Measurements from ENCODE around the gene RAB32.
"Not testable (repeated sequence)": the region's sequence is repeated elsewhere in the genome, so short reads cannot be mapped to it uniquely, and the experiment has no call there.

RAB32 gene

DNA sequence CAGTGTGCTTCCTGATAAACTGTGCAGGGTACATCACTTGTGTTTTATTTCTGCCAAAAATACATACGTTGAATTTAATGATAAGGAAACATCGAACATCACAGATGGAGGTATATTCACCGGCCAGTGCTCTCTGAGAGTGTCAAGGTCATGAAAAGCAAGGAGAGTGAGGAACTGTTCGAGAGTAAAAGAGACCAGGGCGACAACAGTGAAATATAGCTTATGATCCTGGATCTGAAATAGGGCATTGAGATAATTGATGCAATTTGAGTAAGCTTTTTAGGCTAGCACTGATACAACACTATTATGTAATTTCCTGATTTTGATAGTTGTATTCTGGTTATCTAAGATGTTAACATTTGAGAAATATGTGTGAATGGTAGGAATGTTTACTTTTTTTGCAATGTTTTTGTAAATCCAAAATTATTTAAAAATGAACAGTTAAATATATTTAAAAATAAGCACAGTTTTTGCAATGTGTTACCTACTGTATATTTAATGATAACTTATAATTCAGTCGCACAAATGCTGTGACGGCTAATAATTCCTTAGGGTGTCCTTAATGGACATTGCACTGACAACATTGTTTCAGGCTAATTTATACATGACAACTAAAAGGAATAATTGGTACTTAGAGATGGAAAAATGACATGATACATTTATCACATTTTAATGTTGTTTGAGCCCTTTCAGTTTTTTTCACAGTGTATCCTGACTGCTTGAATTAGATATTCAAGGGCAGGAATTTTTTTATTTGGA, 9.9 kb downstream of the RAB32 start:
- no peaks in the 10 kb centered on the region for H3K27me3 ChIP-seq (replicated peaks; ENCODE audit: control insufficient read depth, insufficient read depth, low read length)
- no peaks in the 10 kb centered on the region for H3K36me3 ChIP-seq (ENCODE audit: control insufficient read depth, insufficient read depth, low read length)
- H3K4me3 ChIP-seq (replicated peaks; ENCODE audit: low read depth, low read length), result no peak overlapping the region
- no peak for DNase-seq (ENCODE audit: extremely low read depth, insufficient read length)
- TF ChIP-seq, protein P1, sequence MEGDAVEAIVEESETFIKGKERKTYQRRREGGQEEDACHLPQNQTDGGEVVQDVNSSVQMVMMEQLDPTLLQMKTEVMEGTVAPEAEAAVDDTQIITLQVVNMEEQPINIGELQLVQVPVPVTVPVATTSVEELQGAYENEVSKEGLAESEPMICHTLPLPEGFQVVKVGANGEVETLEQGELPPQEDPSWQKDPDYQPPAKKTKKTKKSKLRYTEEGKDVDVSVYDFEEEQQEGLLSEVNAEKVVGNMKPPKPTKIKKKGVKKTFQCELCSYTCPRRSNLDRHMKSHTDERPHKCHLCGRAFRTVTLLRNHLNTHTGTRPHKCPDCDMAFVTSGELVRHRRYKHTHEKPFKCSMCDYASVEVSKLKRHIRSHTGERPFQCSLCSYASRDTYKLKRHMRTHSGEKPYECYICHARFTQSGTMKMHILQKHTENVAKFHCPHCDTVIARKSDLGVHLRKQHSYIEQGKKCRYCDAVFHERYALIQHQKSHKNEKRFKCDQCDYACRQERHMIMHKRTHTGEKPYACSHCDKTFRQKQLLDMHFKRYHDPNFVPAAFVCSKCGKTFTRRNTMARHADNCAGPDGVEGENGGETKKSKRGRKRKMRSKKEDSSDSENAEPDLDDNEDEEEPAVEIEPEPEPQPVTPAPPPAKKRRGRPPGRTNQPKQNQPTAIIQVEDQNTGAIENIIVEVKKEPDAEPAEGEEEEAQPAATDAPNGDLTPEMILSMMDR (IDR thresholded peaks at IDR 0.05; ENCODE audit: insufficient read depth, low read length, poor library complexity, severe bottlenecking), result no peak

DNA sequence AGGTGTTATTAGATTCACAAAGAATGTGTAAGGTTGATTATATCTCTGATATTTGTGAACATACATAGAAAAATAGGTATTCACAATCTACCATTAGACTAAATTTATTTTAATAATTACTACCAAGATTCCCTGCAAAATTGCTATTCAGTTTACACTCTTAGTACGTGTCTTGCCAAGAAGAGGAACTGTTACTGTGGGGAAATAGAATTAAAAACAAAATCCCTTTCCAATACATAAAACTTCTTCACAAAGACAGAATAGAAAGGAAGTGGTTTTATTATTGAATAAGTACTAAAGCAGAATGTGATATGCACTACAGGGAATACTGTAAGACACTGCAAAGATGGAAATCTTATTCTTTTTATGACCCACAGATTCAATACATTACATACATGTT, 17.0 kb downstream of the RAB32 start:
- DNase-seq (ENCODE audit: extremely low read depth, insufficient read length), result no peak
- Histone ChIP-seq H3K27me3 (replicated peaks; ENCODE audit: control insufficient read depth, insufficient read depth, low read length) (no peaks in the 10 kb centered on the region), H3K4me3 (replicated peaks; ENCODE audit: low read depth, low read length) (no peak overlapping the region), H3K36me3 (ENCODE audit: control insufficient read depth, insufficient read depth, low read length) (no peaks in the 10 kb centered on the region)
- TF ChIP-seq, protein P1 (IDR thresholded peaks at IDR 0.05; ENCODE audit: insufficient read depth, low read length, poor library complexity, severe bottlenecking), result no peak

DNA sequence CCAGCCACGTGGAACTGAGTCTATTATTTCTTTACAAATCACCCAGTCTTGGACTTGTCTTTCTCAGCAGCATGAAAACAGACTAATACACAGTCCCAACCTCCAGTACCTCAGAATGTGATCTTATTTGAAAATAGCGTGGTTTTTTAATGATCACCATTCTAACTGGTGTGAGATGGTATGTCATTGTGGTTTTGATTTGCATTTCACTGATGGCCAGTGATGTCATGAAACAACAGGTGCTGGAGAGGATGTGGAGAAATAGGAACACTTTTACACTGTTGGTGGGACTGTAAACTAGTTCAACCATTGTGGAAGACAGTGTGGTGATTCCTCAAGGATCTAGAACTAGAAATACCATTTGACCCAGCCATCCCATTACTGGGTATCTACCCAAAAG, 23.0 kb downstream of the RAB32 start:
- not testable (repeated sequence) for DNase-seq (ENCODE audit: extremely low read depth, insufficient read length); H3K36me3 ChIP-seq (ENCODE audit: control insufficient read depth, insufficient read depth, low read length); H3K27me3 ChIP-seq (replicated peaks; ENCODE audit: control insufficient read depth, insufficient read depth, low read length); H3K4me3 ChIP-seq (replicated peaks; ENCODE audit: low read depth, low read length)

DNA sequence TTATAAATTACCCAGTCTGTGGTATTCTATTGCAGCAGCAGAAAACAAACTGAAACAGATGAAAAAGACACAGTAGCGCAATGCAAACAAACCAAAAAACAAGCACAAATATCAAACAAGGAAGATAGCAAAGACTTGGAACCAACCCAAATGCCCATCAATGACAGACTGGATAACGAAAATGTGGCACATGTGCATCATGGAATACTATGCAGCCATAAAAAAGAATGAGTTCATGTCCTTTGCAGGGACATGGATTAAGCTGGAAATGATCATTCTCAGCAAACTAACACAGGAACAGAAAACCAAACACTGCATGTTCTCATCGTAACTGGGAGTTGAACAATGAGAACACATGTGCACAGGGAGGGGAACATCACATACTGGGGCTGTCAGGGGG, 25.0 kb downstream of the RAB32 start:
- DNase-seq (ENCODE audit: extremely low read depth, insufficient read length); H3K4me3 ChIP-seq (replicated peaks; ENCODE audit: low read depth, low read length); H3K27me3 ChIP-seq (replicated peaks; ENCODE audit: control insufficient read depth, insufficient read depth, low read length); H3K36me3 ChIP-seq (ENCODE audit: control insufficient read depth, insufficient read depth, low read length): not testable (repeated sequence)

DNA sequence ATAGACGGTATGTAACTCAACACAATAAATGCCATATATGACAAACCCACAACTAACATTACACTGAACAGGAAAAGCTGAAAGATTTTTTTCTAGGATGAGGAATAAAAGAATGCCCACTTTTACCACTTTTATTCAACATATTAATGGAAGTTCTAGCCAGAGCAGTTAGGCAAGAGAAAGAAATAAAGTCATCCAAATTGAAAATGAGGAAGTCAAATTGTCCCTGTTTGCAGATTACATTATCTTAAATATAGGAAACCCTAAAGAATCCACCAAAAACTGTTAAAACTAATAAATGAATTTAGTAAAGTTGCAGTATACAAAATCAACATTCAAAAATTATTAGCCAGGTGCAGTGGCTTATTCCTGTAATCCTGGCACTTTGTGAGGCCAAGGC, 30.6 kb downstream of the RAB32 start:
- Histone ChIP-seq H3K36me3 (ENCODE audit: control insufficient read depth, insufficient read depth, low read length) (no peaks in the 10 kb centered on the region), H3K4me3 (replicated peaks; ENCODE audit: low read depth, low read length) (no peak overlapping the region), H3K27me3 (replicated peaks; ENCODE audit: control insufficient read depth, insufficient read depth, low read length) (no peaks in the 10 kb centered on the region)
- DNase-seq (ENCODE audit: extremely low read depth, insufficient read length), result no peak
- TF ChIP-seq, protein P1 (IDR thresholded peaks at IDR 0.05; ENCODE audit: insufficient read depth, low read length, poor library complexity, severe bottlenecking), result no peak

DNA sequence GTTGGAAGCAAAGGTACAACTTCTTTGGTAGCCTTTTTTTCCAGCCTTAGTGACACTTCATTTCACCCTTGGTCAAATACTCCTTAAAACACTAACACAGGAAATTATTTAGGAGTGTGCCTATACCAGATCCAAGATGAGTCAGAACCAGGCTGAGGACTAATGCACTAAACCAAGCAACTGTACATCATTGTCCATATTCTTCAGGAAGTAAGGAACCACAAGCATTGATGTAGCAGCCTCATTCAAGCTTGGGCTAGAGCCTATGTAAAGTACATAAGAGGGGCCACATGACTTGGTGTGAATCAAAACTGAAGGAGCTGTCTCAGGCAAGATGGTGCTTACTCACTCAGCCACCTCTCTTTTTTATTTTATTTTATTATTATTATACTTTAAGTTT, 34.4 kb downstream of the RAB32 start:
- H3K27me3 ChIP-seq (replicated peaks; ENCODE audit: control insufficient read depth, insufficient read depth, low read length), result no peaks in the 10 kb centered on the region
- TF ChIP-seq, protein P1 (IDR thresholded peaks at IDR 0.05; ENCODE audit: insufficient read depth, low read length, poor library complexity, severe bottlenecking), result no peak
- no peak overlapping the region for H3K4me3 ChIP-seq (replicated peaks; ENCODE audit: low read depth, low read length)
- DNase-seq (ENCODE audit: extremely low read depth, insufficient read length), result no peak
- no peaks in the 10 kb centered on the region for H3K36me3 ChIP-seq (ENCODE audit: control insufficient read depth, insufficient read depth, low read length)

DNA sequence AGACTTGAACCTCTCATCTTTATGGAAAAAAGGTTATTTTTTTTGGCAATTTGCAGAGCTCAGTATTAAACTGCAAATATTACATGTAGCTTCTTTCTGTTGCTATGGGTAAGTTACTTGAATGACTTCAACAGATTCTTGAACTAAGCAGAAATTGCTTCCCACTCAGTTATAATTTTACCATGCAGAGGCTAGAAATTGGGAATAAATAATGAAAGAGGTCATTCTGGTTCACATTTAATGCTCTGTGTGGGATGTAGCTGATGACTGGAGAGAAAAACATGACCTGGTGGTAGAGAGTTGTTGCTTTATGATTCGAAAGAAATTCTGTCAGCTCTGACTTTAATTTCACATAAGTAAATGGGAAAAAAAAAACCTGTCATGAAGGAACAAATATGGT, 38.3 kb downstream of the RAB32 start:
- TF ChIP-seq, protein P1 (IDR thresholded peaks at IDR 0.05; ENCODE audit: insufficient read depth, low read length, poor library complexity, severe bottlenecking), result no peak
- H3K36me3 ChIP-seq (ENCODE audit: control insufficient read depth, insufficient read depth, low read length), result no peaks in the 10 kb centered on the region
- no peak overlapping the region for H3K4me3 ChIP-seq (replicated peaks; ENCODE audit: low read depth, low read length)
- no peaks in the 10 kb centered on the region for H3K27me3 ChIP-seq (replicated peaks; ENCODE audit: control insufficient read depth, insufficient read depth, low read length)
- DNase-seq (ENCODE audit: extremely low read depth, insufficient read length), result no peak
